ENCODE data around the gene ANKFN1. TPM values are rescaled to one million over a fixed set of nuclear protein-coding genes. Genes with fewer than 3 reads are reported as not detected.

The ANKFN1 gene
- polyA plus RNA-seq, 3 donors: not detected

DNA sequence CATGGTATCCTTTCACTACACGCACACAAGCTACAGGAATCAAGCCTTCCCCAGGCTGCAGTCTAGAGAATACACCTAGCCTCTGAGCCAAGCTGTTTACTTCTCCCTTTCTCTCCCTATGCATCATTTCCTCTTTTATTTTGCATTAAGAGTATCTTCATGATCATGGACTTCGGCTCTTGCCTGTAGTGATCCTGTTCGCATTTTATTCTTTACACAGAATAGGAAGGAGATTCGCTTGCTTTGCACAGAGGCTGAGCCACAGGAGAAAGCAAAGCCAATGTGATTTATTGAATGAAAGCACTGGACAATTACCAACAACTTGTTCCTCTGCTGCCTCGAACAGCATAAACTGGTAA is 172.7 kb downstream of the ANKFN1 start:
- Mint-ChIP-seq H3K4me1 (no peaks in the 10 kb centered on the region), H3K27ac (no peak overlapping the region), H3K36me3 (no peaks in the 10 kb centered on the region), H3K4me3 (no peak overlapping the region), H3K27me3 (ENCODE audit: low read depth in 3 of 3) (peaks cover 0 to 2% (median 0%) of the 10 kb centered on the region in 3 donors), H3K9me3 (peaks cover 0 to 3% (median 0%) of the 10 kb centered on the region in 7 donors)
- no peak overlapping the region for H3K27ac ChIP-seq (ENCODE audit: low read depth in 1 of 2, low read length in 2 of 2)
- H3K4me3 ChIP-seq (replicated peaks in 1 of 3; ENCODE audit: low read depth in 2 of 3, low read length in 3 of 3): no peak overlapping the region
- no peak overlapping the region for H2AFZ ChIP-seq (ENCODE audit: insufficient read depth, low read depth, low read length, poor library complexity, severe bottlenecking)
- H3K9ac ChIP-seq (ENCODE audit: insufficient read depth, low read length, poor library complexity, severe bottlenecking): no peak overlapping the region
- no peaks in the 10 kb centered on the region for H3K36me3 ChIP-seq (replicated peaks in 1 of 2; ENCODE audit: control insufficient read depth in 1 of 2, insufficient read depth in 2 of 2, low read length in 2 of 2)
- H3K4me2 ChIP-seq (replicated peaks; ENCODE audit: extremely low read depth, low read length, poor library complexity, severe bottlenecking): no peak overlapping the region
- no peaks in the 10 kb centered on the region for H3K4me1 ChIP-seq (ENCODE audit: control insufficient read depth in 1 of 2, insufficient read depth in 2 of 2, low read length in 2 of 2)
- H4K20me1 ChIP-seq (ENCODE audit: insufficient read depth, low read length): no peaks in the 10 kb centered on the region
- no peaks in the 10 kb centered on the region for H3K27me3 ChIP-seq (ENCODE audit: control insufficient read depth in 2 of 2, insufficient read depth in 2 of 2, low read length in 2 of 2)
- WGBS (ENCODE audit: insufficient coverage): 90% methylated on average over 1 of the region's 5 CpGs
- H3K79me2 ChIP-seq (ENCODE audit: insufficient read depth, low read length): no peaks in the 10 kb centered on the region
- TF ChIP-seq, protein P1, sequence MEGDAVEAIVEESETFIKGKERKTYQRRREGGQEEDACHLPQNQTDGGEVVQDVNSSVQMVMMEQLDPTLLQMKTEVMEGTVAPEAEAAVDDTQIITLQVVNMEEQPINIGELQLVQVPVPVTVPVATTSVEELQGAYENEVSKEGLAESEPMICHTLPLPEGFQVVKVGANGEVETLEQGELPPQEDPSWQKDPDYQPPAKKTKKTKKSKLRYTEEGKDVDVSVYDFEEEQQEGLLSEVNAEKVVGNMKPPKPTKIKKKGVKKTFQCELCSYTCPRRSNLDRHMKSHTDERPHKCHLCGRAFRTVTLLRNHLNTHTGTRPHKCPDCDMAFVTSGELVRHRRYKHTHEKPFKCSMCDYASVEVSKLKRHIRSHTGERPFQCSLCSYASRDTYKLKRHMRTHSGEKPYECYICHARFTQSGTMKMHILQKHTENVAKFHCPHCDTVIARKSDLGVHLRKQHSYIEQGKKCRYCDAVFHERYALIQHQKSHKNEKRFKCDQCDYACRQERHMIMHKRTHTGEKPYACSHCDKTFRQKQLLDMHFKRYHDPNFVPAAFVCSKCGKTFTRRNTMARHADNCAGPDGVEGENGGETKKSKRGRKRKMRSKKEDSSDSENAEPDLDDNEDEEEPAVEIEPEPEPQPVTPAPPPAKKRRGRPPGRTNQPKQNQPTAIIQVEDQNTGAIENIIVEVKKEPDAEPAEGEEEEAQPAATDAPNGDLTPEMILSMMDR (IDR thresholded peaks at IDR 0.05): no peak
- intact Hi-C loops (cut with micrococcal nuclease): loop anchor here in 1 of 2 donors (10.0 kb wide), 1 partner anchor 171 kb away; the partner anchor contains the start of gene ANKFN1
- H3K9me3 ChIP-seq (replicated peaks in 1 of 2; ENCODE audit: control insufficient read depth in 1 of 2, insufficient read depth in 1 of 2, low read length in 2 of 2): no peaks in the 10 kb centered on the region
- DNase-seq: no peak

- Histone ChIP-seq H3K27me3 (ENCODE audit: control insufficient read depth in 2 of 2, insufficient read depth in 2 of 2, low read length in 2 of 2) (no peaks in the 10 kb centered on the region), H4K20me1 (ENCODE audit: insufficient read depth, low read length) (no peaks in the 10 kb centered on the region), H2AFZ (ENCODE audit: insufficient read depth, low read depth, low read length, poor library complexity, severe bottlenecking) (no peak overlapping the region), H3K4me2 (replicated peaks; ENCODE audit: extremely low read depth, low read length, poor library complexity, severe bottlenecking) (no peak overlapping the region), H3K9me3 (replicated peaks in 1 of 2; ENCODE audit: control insufficient read depth in 1 of 2, insufficient read depth in 1 of 2, low read length in 2 of 2) (no peaks in the 10 kb centered on the region), H3K4me1 (ENCODE audit: control insufficient read depth in 1 of 2, insufficient read depth in 2 of 2, low read length in 2 of 2) (no peaks in the 10 kb centered on the region), H3K9ac (ENCODE audit: insufficient read depth, low read length, poor library complexity, severe bottlenecking) (no peak overlapping the region), H3K27ac (ENCODE audit: low read depth in 1 of 2, low read length in 2 of 2) (no peak overlapping the region), H3K79me2 (ENCODE audit: insufficient read depth, low read length) (no peaks in the 10 kb centered on the region), H3K4me3 (replicated peaks in 1 of 3; ENCODE audit: low read depth in 2 of 3, low read length in 3 of 3) (no peak overlapping the region), H3K36me3 (replicated peaks in 1 of 2; ENCODE audit: control insufficient read depth in 1 of 2, insufficient read depth in 2 of 2, low read length in 2 of 2) (no peaks in the 10 kb centered on the region)
- intact Hi-C loops (cut with micrococcal nuclease): no loop called here
- TF ChIP-seq, protein P1 (IDR thresholded peaks at IDR 0.05): no peak
- Mint-ChIP-seq H3K27ac (no peak overlapping the region), H3K4me3 (no peak overlapping the region), H3K9me3 (peaks cover 1 to 11% (median 5%) of the 10 kb centered on the region in 7 donors), H3K36me3 (no peaks in the 10 kb centered on the region), H3K4me1 (no peaks in the 10 kb centered on the region), H3K27me3 (ENCODE audit: low read depth in 3 of 3) (peaks cover 0 to 2% (median 0%) of the 10 kb centered on the region in 3 donors)
- WGBS (ENCODE audit: insufficient coverage): 100% methylated on average over 1 of the region's 1 CpG
- DNase-seq: no peak
Observed at GRCh38 chr17:56347639-56348038, 194.4 kb downstream of the ANKFN1 start.
